Dermis blood vessel endothelial cell (primary cell): ENCODE data around the gene SMARCA2. TPM values are rescaled to one million over a fixed set of nuclear protein-coding genes. Genes with fewer than 3 reads are reported as not detected.

Experiments
- DNase-seq: peaks from one replicate; pipeline ENCODE4 v3.0.0; 2010
- total RNA-seq: library from RNA; depleted of rRNA; stranded (reverse); fragments of >200 nt; gene quantifications from 2 replicates; pipeline ENCODE4 v1.2.3, GENCODE V29; 2014

The SMARCA2 gene
- total RNA-seq, 1 donor from 2014 or later: 108 TPM

DNA sequence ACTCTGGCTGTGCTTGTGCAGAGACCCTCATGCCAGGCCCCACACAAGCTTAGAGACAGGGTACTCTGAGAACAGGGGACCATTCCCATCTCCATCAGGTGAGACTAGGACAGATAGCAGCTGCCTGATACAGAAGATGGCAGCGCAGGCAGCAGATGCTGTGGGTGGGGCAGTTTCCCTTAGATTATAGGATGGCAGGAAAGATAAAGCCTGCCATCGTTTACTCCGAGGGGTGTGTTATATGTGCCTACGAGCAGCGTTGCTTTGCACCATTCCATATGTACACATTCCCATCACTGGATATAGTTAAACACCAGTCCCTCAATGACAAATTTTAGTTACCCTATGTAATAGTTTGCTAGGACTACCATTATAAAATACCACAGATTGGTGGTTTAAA lies 135.2 kb downstream of the SMARCA2 start:
- no peak for DNase-seq

DNA sequence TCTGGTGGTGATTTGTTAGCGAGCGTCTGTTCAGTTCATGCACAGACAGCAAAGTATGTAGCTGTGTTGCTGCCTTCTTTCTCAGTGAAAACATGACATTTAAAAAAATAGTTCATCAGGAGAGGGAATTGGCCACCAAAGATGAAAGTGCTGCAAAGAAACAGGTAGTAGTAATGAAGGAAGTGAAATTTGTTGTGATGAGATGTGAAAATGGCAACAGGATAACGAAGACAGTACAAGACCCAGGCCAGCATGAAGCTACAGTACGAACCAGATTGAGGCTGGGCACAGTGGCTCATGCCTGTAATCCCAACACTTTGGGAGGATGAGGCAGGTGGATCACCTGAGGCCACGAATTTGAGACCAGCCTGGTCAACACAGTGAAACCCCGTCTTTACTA lies 136.0 kb downstream of the SMARCA2 start:
- no peak for DNase-seq

GRCh38 chr9:2152966-2153629 lies 138.0 kb downstream of the SMARCA2 start:
- DNase-seq: no peak

DNA sequence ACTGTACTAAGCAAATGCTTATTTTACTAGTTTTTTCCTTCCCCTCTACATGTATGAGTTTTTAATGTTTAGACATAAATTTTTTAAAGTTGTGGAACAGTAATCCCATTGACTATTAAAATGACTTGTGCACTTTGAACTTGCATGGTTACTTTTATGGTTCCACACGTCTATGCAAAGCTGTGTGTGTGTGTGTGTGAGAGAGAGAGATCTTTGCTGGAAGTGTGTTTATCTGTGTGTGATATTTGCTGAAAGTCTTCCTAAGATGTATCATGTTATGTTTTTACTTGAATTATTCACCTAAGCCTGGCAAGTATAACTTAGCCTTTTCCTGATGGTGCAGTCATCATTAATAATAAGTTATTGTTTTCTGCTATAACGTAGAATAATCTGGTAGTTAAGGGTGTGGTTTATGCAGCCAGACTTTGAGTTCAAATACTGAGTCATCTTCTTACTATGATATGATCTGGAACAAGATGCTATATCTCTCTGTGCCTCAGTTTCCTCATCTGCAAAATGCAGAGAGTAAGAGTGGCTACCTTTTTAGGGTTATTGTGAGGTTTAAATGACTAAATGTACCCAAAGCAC lies 138.6 kb downstream of the SMARCA2 start:
- peak; percentile 6 for DNase-seq

DNA sequence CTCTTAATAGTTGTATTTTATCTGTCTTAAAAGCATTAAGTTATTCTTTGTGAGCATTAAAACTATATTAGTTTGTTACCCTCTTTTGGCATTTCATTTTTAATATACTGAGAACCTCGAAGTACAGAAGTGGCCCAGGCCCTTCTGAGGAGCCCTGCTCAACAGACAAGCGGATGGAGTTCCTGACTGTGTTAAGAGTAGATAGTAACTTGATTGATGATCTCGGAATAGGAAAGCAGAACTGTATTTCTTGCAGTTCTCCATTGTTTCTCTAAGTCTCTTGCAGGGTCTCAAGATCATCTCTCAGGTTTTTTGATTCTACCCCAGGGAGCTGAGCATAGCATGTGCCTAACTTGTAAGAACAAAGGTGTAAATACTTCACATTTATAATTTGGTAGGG lies 139.6 kb downstream of the SMARCA2 start:
- no peak for DNase-seq

DNA sequence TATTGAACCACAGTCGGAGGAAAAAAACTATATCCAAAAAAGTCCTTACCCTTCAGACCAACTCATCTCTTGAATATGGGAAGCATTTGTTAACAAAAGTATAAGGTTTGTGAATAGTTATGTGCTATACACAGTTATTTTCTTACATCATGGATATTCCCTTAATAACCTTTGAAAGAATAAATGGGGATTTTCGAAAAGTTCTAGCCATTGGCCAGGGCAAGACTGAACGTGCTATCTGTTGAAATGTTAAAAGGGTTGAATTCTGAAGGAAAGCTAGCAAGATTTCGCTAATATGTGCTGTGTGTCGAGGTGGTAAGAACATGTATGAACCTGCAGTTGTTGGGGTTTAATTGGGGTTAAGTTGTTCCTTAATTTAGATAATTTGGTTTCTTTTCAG lies 140.8 kb downstream of the SMARCA2 start:
- DNase-seq: no peak

- DNase-seq: peak; percentile 49
Observed at GRCh38 chr9:2157277-2158110, 142.3 kb downstream of the SMARCA2 start.

GRCh38 chr9:2158111-2158610 lies 143.0 kb downstream of the SMARCA2 start:
- peak; percentile 67 for DNase-seq

GRCh38 chr9:2158766-2159430 lies 143.8 kb downstream of the SMARCA2 start:
- DNase-seq: peak; percentile 4

DNA sequence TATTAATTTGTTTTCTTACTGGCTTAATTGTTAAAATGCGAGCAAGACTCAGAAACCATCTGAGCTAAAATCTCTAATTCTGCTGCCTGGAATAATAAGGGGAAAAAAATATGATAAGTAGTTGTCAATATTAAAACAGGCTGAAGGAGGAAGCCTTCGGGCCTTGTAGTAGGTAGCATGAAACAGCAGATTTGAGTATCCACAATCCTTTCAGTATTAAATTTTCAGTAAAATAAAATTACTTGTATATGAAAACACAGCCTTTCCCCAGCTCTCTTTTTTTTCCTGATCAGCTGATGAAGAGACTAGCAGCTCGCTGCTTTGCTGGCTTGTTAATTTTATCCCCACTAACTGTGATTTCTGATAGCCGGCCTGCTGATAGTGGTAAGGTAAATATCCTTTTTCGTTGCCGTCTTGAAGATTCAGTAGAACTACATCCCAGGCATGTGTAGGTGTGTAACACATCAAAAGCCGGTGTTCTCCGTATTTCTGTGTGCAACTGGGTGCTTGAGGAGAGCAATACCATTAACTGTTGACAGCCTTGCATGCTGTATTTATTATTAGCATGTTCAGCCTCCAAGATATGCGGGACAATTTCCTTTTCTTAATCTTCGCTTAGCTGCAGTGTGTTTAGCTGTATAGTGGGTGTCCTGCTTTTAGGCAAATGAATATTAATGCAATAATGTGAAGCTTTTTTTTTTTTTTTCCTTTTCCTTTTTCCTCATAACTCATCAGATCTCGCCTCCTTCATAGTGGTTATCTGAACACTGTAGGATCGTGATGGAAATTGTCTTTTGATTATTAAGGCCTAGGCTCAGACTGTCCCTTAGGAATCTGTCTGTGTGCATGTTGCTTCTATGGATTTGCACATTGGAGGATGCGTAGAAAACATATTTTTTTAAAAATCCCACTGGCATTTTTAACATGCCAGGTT lies 144.6 kb downstream of the SMARCA2 start:
- DNase-seq: peak; percentile 22

- no peak for DNase-seq
Observed at GRCh38 chr9:2161661-2162060, 146.5 kb downstream of the SMARCA2 start.

- DNase-seq: peak; percentile 40
Observed at GRCh38 chr9:2163231-2163885, 148.2 kb downstream of the SMARCA2 start.

- no peak for DNase-seq
Observed at GRCh38 chr9:2164268-2164667, 149.1 kb downstream of the SMARCA2 start.

DNA sequence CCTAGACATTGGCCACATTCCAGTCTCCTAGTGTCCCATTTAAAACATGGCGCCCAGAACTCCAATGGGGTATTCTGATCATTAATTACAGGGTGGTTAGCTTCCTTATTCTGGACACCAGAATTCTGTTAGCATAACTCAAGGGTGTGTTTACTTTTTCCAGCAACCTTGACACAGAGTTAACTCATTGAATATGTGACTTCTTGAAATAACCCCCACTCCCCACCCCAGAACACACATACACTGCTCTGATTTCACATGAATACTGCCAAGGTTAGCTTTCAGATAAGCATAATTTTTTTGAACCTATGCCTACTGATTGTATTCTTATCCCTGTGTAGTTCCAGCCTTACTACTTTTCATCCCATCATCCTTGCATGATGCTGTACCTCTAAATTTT lies 151.1 kb downstream of the SMARCA2 start:
- DNase-seq: no peak

GRCh38 chr9:2169035-2169434 lies 153.9 kb downstream of the SMARCA2 start:
- no peak for DNase-seq

GRCh38 chr9:2170722-2171121 lies 155.6 kb downstream of the SMARCA2 start:
- DNase-seq: no peak

GRCh38 chr9:2173170-2173569 lies 158.0 kb downstream of the SMARCA2 start:
- no peak for DNase-seq

GRCh38 chr9:2173861-2174260 lies 158.7 kb downstream of the SMARCA2 start:
- no peak for DNase-seq

GRCh38 chr9:2174306-2174705 lies 159.2 kb downstream of the SMARCA2 start:
- no peak for DNase-seq

DNA sequence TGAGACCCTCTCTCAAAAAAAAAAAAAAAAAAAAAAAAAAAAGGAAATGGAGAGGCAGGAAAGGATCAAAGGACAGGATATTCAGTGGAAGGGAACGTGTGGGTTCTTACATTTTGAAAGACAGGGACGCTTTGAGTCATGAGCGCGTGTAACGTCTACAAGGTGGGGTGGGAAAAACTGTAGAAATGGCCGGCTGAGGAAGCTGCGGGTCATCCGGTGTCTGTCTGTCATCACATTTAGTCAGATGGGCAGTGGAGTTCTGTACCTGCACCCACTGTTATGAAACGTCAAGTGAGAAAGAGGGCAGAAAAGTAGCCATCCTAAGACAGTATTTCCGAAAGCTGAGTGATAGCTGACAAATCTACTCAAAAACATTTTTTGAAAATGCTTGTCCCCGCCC lies 159.8 kb downstream of the SMARCA2 start:
- DNase-seq: no peak

DNA sequence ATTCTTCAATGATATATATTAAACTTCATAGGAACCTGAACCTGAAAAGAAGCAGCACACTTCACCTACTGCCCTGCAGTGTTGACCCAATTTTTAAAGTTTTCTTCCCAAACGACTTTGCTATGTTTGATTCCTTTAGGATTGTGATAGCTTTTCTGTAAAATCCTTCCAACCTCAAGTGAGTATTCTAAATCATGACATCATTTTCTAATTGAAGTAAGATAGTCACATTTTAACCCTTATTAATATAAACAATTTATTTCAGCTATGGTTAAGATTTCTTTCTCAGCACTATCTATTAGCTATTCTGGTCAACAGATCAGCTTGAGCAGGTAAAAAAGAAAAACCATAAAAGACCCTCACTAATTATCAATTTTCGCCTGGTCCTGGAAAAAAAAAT lies 162.0 kb downstream of the SMARCA2 start:
- DNase-seq: no peak
